Activated CD4-positive, CD25-positive, alpha-beta regulatory T cell treated with anti-CD3 and anti-CD28 coated beads, Interleukin-2, amount 50 U/mL, for 16 hours (primary cell): ENCODE data around the gene MEG3.

Experiments used
- DNase-seq: peaks from one replicate; pipeline ENCODE4 v3.0.0-alpha.2; 2020; ENCODE audit warnings: low read depth, low spot score

The MEG3 gene

DNA sequence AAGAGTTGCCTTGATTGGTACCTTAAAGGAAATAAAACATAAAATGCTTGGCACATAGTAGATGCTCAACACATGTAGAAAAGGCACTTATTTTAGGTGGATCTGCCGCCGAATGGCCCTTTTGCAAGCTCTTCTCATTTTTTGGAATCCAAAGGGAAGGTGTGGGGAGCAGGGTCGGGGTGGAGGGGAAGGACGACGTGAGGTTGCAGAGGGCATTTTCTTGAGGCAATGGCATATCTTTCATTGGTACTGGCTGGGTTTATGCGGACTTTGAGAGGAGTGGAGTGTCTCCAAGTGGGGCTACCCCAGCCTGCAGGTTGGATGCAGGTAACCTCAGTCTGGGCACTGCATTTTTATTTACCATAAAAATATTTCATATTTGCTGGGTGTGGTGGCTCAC lies 69.5 kb downstream of the MEG3 start:
- DNase-seq: no peak

DNA sequence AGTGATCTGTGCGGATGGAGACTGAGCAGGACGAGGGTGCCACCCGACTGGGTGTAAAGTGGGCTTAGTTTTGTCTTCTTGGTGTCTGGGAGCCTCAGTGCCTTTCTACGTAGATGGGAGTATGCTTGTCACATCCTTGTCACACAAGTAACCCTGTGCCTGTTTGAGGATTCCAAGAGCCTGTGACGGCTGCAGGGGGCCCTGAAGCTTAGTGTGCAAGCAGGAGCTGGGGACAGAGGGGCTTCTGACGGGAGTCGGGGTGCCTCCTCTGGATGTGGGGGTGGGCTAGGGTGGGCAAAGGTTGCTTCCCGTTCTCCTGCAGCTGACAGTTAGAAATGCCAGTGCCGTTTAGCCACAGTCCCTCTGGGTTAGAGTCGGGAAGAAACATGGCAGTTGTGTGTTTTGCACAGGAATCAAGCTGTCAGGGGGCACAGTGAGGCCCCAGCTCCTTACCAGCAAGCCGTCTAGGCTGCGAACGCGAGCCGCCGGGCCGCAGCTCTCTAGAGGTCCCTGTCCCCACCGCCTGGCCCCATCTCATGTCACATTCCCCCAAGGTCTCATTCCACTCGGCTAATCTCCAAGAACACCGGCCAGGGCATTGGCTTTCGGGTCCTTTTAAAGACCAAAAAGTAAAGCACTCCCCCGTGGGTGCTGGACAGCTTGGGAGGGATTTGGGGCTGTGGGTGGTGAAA lies 70.6 kb downstream of the MEG3 start:
- DNase-seq: no peak

DNA sequence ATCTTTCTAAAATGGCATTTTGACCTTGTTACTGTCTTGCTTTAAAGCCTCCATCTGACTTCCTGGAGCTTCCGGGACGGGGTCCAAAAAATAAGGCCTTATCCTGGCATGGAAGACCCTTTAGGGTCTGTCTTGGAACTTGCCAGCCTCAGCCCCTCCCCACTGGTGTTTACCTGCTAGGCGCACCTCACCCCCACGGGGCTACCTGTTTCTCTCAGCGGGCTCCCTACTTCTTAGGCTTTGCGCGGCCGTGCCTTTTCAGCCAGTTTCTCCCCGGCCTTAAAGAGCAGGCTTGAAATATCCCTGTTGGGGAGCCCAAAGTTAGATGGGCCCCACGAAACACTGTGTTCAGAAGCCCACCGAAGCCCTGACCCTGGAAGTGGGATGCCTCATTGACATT lies 72.5 kb downstream of the MEG3 start:
- no peak for DNase-seq

DNA sequence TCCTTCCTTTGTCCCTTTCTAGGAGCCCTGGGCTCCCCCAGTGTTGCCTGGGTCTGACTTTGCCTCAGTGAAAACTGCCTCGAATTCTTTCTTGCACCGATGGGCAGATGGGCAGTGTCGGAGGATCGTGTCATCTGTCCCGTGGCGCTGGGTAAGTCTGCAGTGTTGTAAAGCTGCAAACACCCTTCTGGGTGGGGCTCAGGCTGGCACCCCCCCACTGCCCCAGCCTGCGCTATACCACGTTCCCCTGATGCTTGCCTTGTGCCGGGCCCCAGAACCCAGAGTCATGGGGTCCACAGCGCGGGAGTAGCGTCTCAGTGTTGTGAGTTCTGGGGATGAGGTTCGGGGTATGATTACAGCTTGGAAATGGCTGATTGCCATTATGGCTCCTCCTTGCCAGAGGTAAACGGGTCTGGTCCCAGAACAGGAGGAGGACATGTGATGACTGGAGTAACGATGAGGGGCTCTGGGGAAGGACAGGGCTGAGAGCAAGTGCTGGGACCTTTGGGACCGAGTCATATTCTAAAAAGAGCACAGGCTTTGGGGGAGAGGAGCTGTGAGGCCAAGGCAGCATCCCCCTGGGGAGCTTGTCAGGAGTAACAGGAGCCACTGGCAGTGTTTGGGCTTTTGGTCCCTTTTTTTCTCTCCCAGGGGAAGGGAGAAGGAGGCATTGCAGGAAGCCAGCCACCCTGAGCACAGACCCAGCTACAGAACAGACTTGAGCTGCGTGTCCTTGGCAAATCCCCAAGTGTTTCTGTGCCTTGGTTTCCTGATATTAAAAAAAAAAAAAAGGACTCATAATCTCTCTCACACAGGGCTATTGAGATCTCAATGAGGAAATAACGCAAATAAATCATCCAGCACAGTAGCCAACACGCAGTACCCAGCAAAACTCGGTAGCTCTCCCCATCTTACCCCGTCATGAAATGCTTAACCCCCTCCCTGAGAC lies 73.3 kb downstream of the MEG3 start:
- no peak for DNase-seq

DNA sequence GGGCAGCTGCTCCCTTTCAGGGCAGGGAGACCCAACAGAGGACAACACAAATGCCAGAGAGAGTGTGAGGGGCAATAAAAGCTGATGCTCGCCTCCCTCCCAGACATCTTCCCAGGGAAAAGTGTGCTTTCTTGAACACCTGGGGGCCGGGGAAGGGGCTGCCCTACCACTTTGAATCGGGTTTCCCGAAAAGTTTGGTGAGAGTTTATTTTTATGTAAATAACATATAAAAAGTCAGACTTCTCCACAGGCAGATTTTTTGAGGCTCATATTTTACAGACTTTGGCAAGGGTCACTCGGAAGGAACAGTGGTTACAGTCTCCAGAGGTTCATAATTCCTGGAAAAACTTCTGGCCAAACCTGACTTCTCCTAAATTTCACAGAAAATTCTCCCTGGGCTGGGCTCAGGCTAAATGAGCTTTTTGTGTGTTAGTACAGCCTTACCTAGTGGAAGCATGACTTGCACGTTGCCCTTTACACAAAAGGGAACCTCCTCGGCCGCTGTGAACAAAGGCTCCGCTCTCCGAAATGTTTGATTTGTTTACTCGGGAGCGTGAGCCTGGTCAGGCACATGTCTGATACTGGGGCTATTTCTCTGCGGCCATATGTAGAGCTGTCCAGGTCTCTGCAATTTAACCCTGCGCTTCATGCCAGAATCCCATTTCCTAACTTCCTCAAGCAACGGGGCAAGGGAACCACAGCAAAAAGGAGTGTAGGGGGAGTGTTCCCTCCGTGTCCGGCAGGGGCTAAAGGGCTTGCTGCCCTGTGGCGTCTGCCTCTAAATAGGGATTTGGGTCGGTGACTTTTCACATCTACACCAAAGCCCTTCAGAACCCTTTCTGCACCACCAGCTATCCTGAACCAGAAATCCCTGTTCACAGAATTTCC lies 74.2 kb downstream of the MEG3 start:
- no peak for DNase-seq

DNA sequence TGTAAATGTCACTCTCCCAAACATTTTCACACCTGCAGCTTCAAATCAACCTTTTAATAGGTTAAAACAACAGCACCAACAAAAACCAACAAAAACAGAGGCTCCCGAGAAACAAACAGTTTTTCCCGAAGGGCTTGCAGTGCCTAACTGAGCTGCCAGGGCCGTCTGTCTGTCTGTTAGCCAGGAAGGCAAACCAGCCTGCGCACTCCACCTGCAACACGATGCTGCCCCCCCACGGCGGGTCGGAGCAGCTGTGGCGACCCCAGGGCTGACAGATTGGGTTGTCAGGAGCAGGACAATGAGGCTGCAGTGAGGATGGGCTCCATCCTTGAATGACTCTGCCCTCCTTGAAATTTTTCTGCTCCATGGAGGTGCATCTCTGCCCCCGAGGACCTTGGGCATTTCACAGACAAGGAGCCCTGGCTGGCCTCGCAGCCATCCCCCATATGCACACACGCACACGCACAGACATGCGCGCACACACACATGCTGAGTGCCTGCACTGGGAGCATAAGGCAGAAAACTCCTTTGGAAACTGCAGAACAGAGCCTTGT lies 75.0 kb downstream of the MEG3 start:
- no peak for DNase-seq

DNA sequence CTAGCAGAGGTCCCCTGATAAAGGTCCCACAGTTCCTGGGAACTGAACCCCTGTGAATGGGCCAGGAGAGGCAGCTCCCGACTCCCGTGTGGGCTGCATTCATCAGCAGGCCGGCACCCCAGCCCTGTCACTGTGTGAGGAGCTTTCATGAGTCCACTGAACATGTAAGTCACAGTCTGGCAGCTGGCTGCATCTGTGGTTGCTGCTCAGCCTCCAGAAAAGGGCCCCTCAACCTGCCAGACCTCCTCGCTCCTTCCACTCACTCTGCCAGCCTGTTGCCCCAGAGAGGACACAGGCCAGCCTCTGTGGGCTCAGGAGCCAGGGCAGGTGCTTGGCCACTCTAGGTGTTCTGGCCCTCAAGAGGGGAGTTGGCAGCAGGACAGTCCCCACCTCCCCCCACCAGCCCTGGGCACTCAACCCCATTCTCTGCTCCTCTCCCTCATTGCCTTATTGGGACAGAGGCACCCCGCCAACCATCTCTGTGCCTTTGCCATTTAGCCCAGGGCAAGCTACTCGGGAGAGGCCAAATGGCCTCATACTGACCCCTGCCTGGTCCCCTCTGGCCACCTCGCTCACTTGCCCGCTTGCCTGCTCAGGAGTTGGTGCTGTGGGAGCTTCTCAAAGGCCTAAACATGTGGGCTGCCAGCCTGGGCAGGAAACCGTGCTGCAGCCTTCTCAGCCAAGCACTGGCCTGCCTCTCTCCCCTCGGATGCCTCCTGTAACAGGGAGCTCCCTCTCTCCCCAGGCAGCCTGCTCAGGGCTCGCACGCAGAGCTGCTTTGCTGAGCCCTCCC lies 75.7 kb downstream of the MEG3 start:
- DNase-seq: no peak

DNA sequence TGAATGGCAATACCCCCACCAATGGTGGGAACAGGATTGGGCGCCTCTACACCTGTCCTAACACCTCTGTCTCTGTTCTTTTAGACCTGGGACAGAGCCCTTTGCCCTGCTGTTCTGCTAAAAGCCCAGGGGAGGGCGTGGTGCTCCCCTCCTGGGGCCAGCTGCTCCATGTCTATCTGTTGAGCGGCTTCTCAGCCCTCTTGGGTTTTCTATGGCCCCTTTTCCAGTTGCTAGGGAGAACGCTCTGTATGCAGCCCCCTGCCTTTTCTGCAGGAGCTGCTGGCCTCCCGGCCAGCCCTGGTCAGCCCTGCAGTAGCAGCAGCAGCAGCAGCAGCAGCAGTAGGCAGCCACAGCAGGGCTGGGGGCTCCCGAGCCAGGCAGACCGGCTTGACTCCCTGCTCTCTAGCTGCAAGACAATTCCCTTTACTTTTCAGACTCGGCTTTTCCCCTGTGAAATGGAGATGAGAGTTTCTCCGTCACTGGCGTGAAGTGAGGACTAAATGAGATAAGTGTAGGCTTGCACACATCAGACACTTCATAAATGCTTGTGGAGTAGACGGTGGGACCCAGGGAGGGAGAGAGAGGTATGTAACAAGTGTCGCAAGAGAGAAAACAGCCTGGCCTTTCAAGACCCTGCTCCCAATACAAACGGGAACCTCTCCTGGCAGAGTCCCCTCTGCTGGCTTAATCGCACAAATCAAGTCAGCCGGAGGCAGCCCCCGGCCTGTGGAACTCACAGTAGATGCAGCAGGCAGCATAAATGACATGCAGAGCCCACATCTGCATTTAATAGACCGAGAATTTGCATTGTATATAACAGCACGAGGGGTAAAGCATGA lies 76.6 kb downstream of the MEG3 start:
- DNase-seq: no peak

DNA sequence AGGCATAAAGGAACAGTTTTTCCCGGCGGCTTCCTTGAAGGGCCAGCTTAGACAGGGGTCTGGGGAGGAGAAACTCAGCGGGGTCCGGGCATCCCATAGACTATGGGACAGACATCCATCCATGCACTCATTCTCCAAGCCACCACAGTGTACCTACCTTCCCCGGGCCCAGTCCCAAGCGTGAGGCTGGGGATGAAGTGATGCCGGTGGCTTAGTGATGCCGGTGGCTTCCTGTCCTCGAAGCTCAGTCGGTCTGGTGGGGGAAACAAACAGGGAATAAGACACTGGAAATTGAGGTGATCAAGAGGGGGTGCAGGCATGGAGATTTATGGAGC lies 77.2 kb downstream of the MEG3 start:
- DNase-seq: no peak

DNA sequence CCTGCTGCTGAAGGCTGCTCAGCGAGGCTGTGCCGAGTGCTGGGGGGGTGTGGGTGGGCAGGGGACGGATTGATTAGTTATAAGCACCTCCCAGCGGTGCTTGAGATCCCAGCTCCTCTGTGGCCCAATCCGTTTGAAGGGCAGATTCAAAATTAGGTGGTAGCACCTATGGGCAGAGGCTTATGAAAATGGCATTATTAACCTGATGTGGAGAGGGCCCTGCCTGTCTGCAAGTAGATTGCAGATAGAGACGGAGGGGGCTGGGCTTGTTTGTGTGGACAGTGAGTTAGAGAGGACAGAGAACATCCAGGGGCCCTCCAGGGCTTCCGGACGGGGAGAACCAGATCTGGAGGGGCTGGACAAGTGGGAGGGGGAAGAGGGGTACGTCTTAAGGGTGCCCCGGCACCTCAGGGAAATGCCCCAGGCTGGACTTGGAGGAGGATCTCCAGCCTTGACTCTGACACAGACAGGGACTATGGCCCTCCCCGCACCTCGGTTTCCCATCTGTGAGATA lies 77.8 kb downstream of the MEG3 start, which contains the start of gene RTL1:
RTL1 (minus strand) TSS at position 51 of the 514 bp plus-strand sequence. CDS start 18,934 bp downstream, outside the sequence.
- DNase-seq: no peak

DNA sequence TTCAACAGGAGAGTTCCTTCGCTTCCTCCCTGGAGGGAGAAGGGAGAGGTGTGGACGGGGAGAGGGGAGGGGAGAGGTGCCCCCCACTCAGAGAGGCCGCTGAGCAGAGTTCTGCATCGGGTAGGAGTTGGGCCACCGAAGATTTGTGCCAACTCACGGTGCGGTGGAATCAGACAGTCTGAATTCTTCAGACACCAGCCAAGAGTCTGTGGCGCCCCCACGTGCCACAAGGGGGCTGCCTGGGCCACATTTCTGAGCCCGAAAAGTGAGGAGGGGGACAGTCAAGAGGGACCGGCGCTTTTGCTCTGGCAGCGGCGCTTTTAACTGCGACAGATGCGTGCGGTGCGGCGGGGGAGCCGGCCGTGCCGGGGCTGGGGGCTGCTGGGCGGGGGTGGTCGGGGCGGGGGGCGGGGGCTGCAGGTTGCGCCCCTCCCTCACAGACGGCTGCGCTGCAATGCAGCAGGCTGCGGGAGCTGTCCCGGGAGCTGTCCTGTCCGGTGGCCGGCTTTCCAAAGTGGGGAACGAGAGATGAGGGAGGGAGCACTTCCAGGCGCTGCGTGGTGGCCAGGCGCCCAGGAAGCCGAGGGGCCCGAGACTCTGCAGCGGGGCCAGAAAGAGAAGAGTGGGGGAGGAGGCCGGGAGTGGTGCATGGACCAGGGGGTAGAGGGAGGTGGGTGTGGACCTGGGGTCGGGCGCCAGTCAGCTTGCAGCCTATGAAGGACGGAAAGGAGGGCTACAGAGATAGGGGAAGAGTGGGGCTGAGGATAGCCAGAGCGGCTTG lies 78.6 kb downstream of the MEG3 start:
- no peak for DNase-seq

DNA sequence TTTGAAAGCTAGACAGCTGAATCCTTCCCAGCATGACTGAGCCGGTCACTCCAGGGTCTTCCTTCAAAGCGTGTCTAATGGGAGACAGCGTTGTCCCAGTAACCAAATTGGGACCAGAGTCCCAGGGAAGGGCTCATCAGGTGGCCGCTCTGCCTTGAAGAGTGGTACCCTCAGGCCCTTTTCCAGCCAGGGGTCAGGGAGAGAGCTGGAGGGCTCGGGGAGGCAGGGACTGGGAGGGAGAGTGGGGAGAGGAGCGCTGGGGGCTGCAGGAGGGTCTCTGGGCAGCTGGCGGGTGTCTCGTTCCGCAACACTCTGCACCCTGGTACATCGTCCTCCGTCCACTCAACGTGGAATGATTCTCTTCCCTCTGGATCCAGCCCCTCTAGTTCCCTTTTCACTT lies 79.2 kb downstream of the MEG3 start:
- no peak for DNase-seq

DNA sequence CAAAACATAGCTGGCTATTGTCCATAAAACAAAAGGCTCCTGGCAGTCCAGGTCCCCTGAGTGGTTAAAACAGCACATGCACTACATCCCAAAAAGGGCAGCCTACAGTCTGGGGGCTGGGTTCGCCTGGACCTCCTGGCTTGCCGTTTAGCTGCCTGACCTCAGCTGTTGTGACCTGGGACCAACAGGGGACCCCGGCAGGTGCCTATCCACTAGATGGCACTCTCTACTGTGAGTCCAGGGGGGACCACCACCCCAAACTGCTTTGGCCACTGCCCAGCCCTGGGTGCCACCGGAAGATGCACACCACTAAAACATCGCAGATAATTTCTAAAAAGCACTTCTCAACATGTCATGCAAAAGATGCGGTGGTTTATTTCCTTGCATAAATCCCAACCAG lies 80.5 kb downstream of the MEG3 start:
- DNase-seq: no peak

DNA sequence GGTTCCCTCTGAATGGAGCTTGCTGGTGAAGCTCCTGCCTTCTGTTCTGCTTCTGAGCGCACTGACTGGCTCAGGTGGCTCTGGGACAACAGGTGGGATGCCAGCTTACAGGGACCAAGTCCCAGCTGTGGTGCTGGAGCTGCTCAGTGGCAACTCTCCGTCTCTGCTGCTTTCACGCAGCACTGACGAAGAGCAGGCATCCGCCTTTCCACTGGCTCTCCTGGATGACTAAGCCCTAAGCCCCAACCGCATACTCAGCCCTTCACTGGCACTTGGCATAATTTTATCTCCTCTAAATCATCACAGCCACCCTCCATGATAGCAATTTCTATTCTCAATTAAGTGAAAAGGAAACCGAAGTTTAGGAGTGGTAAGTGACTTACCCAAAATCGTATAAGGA lies 81.3 kb downstream of the MEG3 start:
- DNase-seq: no peak

DNA sequence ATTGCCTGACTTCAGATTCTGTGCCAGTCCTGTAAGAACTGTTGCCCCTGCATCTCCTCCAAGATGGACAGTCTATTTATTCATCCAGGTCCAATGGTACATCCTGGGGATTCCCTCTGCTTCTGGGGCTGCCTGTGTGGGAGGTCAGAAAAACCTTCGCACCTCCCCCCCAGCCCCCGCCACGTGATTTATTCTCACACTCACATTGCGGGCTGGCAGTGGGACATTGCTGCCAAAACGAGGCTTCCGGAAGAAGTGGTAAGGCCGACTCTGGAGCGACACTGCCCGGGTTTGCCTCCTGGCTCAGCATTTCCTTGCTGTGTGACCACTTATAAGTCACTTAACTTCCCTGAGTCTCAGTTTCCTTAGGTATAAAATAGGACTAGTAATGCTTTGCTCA lies 83.5 kb downstream of the MEG3 start:
- DNase-seq: no peak
